Loucy (cell line): ENCODE data around the gene EPAS1.

Experiments used
- H2AFZ ChIP-seq: fragments of 200-600 bp; sonication (generic); 2 replicates; pipeline ENCODE4 v1.6.0; 2016; ENCODE audit warnings: antibody characterized with exemption, mild to moderate bottlenecking, low read length, moderate library complexity
- H3F3A ChIP-seq: fragments of 200-600 bp; 2 replicates; pipeline ENCODE4 v1.6.0; 2016; ENCODE audit warnings: antibody characterized with exemption, low read depth, mild to moderate bottlenecking
- H3K27me3 ChIP-seq: fragments of 200-600 bp; sonication (generic); 2 replicates; pipeline ENCODE4 v1.6.1; 2014; ENCODE audit warnings: low read length, mild to moderate bottlenecking; ENCODE audit not compliant: insufficient read depth, poor library complexity, severe bottlenecking
- H3K36me3 ChIP-seq: fragments of 200-600 bp; sonication (generic); 2 replicates; pipeline ENCODE4 v1.6.1; 2016; ENCODE audit warnings: low read length; ENCODE audit not compliant: insufficient read depth
- H3K4me1 ChIP-seq: fragments of 200-600 bp; sonication (generic); 2 replicates; pipeline ENCODE4 v1.5.1; 2014; ENCODE audit warnings: low read length, mild to moderate bottlenecking; ENCODE audit not compliant: insufficient read depth, poor library complexity, severe bottlenecking
- H3K4me2 ChIP-seq: fragments of 200-600 bp; sonication (generic); 2 replicates; pipeline ENCODE4 v1.6.0; 2014; ENCODE audit warnings: antibody characterized with exemption, low read length, low read depth, mild to moderate bottlenecking; ENCODE audit not compliant: poor library complexity, severe bottlenecking
- H3K4me3 ChIP-seq: fragments of 200-600 bp; sonication (generic); 2 replicates; pipeline ENCODE4 v1.5.1; 2014; ENCODE audit warnings: low read length, mild to moderate bottlenecking, mixed read lengths; ENCODE audit not compliant: poor library complexity, severe bottlenecking
- H3K79me2 ChIP-seq: fragments of 200-600 bp; sonication (generic); 2 replicates; pipeline ENCODE4 v1.6.1; 2014; ENCODE audit warnings: low read length; ENCODE audit not compliant: insufficient read depth
- H3K9ac ChIP-seq: fragments of 200-600 bp; sonication (generic); 2 replicates; pipeline ENCODE4 v1.6.0; 2014; ENCODE audit warnings: mild to moderate bottlenecking, low read depth, low read length, moderate library complexity; ENCODE audit not compliant: poor library complexity, severe bottlenecking
- H3K9me2 ChIP-seq: fragments of 200-600 bp; sonication (generic); replicated peaks from 2 replicates; pipeline ENCODE4 v1.6.1; 2016; ENCODE audit warnings: low read depth, low read length, mixed read lengths
- H3K9me3 ChIP-seq: fragments of 200-600 bp; sonication (generic); 2 replicates; pipeline ENCODE4 v1.6.1; 2014; ENCODE audit warnings: mild to moderate bottlenecking, antibody characterized with exemption, low read length, low read depth; ENCODE audit not compliant: insufficient read depth
- H4K20me1 ChIP-seq: fragments of 200-600 bp; sonication (generic); 2 replicates; pipeline ENCODE4 v1.6.0; 2014; ENCODE audit warnings: antibody characterized with exemption, low read length, mild to moderate bottlenecking; ENCODE audit not compliant: insufficient read depth, poor library complexity, severe bottlenecking
- CTCF ChIP-seq: fragments of 200-600 bp; sonication (generic); conservative IDR thresholded peaks from 2 replicates; pipeline ENCODE4 v1.5.1; 2014; ENCODE audit warnings: mild to moderate bottlenecking, antibody characterized with exemption, low read length
- EZH2phosphoT487 ChIP-seq: fragments of 200-600 bp; IDR thresholded peaks from 2 replicates; pipeline ENCODE4 v1.6.1; 2018; ENCODE audit warnings: antibody characterized with exemption, mild to moderate bottlenecking, moderate library complexity, borderline replicate concordance

EPAS1 gene

GRCh38 chr2:46298272-46298521, 990 bp downstream of the EPAS1 start:
- TF ChIP-seq CTCF, result no peak
- TF ChIP-seq EZH2phosphoT487, result no peak
- Histone ChIP-seq H3K4me1 (peaks cover 52% of the 10 kb centered on the region), H3F3A (0 out of 2 replicates have a peak, but pooled peaks cover 2% of the 10 kb centered on the region), H3K9me2 (no peaks in the 10 kb centered on the region), H4K20me1 (peaks cover 9% of the 10 kb centered on the region), H3K36me3 (no peaks in the 10 kb centered on the region), H3K4me3 (peak overlapping the region; percentile 78), H2AFZ (peak overlapping the region; percentile 72), H3K9ac (peak overlapping the region; percentile 68), H3K79me2 (peaks cover 52% of the 10 kb centered on the region), H3K27me3 (peaks cover 5% of the 10 kb centered on the region), H3K9me3 (no peaks in the 10 kb centered on the region), H3K4me2 (peak overlapping the region; percentile 98)

GRCh38 chr2:46298522-46299353, 1.5 kb downstream of the EPAS1 start:
- Histone ChIP-seq H3K79me2 (peaks cover 57% of the 10 kb centered on the region), H3K4me3 (peak overlapping the region; percentile 78), H4K20me1 (peaks cover 9% of the 10 kb centered on the region), H3K27me3 (peaks cover 5% of the 10 kb centered on the region), H2AFZ (peak overlapping the region; percentile 72), H3K4me1 (peaks cover 56% of the 10 kb centered on the region), H3K9me3 (no peaks in the 10 kb centered on the region), H3K9me2 (no peaks in the 10 kb centered on the region), H3K9ac (peak overlapping the region; percentile 68), H3K36me3 (no peaks in the 10 kb centered on the region), H3F3A (0 out of 2 replicates have a peak, but pooled peaks cover 2% of the 10 kb centered on the region), H3K4me2 (peak overlapping the region; percentile 98)
- no peak for TF ChIP-seq EZH2phosphoT487
- peak; percentile 22; the same call in 1 of the 2 replicates for TF ChIP-seq CTCF

DNA sequence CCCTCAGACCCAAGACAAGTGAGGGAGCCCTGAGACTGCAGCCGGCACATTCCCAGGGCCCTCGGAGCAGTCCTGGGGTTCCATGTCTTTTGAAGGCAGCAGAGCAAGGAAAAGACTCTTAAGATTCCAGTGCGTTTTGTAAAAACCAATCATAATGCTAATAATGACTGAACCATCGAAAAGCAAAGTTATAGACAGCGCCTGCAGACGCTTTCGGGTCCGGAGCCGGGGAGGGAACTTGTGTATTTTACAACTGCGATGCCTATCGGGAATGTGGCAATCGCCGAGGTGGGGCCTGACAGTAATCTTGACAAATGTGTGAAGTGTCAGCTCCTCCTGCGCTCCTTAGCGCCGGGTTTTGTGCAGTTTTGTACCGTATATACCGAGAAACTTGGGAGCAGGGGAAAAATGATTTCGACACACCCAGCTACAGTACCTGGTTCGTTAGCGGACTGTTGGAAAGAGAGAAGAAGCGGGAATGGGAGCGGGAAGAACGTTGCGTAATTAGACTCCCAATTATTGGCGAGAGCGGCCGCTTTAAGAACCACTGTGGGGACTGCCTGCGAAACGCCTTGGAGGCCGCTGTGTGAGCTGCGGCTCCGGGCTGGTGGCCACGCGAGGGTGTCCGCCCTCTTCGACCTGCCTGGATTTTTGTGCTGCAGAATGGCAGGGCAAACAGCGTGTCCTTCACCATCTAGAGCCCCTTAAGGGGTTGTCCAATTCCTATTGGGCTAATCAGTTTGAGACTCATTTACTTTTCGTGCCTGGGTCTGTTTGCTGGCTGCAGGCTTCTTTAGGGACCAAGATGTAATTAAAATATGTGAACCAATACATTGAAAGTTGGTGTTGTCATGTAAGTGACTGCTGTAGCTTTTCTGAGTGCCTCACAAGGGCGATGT, 2.4 kb downstream of the EPAS1 start:
- TF ChIP-seq CTCF (peak; percentile 14; the same call in 1 of the 2 replicates), EZH2phosphoT487 (no peak)
- H3K36me3 ChIP-seq, result no peaks in the 10 kb centered on the region
- no peaks in the 10 kb centered on the region for H3K9me2 ChIP-seq
- H3K4me2 ChIP-seq, result peak overlapping the region; percentile 98
- peak overlapping the region; percentile 68 for H3K9ac ChIP-seq
- peaks cover 9% of the 10 kb centered on the region for H4K20me1 ChIP-seq
- peak overlapping the region; percentile 72 for H2AFZ ChIP-seq
- peaks cover 59% of the 10 kb centered on the region for H3K79me2 ChIP-seq
- peak overlapping the region; percentile 78 for H3K4me3 ChIP-seq
- no peaks in the 10 kb centered on the region for H3K9me3 ChIP-seq
- 0 out of 2 replicates have a peak, but pooled peaks cover 2% of the 10 kb centered on the region for H3F3A ChIP-seq
- peaks cover 5% of the 10 kb centered on the region for H3K27me3 ChIP-seq
- peaks cover 60% of the 10 kb centered on the region for H3K4me1 ChIP-seq
